Body of pancreas (tissue), 4 donors: ENCODE measurements around the gene ERC2. TPM values are rescaled to one million over a fixed set of nuclear protein-coding genes. Genes with fewer than 3 reads are reported as not detected.

Experiments used
- ATAC-seq: fragments of 150-250 bp; one replicate; pipeline ENCODE4 v1.9.1; 2016
- DNase-seq, 4 donors: peaks; one replicate each; pipeline ENCODE4 v3.0.0-alpha.2; 2019
- H3K27ac ChIP-seq, 4 donors: fragments of 200-600 bp; sonication (generic); 1 replicate in 3 of 4; 2 replicates in 1 of 4; pipeline versions ENCODE4 v1.5.1 to v1.6.1; 2016 to 2019; ENCODE audit warnings: mild to moderate bottlenecking in 1 of 4, mixed read lengths in 1 of 4, moderate library complexity in 1 of 4
- H3K27me3 ChIP-seq, 2 donors: fragments of 200-600 bp; sonication (generic); one replicate each; pipeline ENCODE4 v1.6.0; 2016; ENCODE audit warnings: mild to moderate bottlenecking in 1 of 2
- H3K36me3 ChIP-seq, 2 donors: fragments of 200-600 bp; sonication (generic); replicated peaks in 1 of 2; 2 replicates each; pipeline ENCODE4 v1.5.1; 2016; ENCODE audit warnings: low read depth in 2 of 2; ENCODE audit not compliant: insufficient read depth in 1 of 2
- H3K4me1 ChIP-seq: fragments of 200-600 bp; sonication (generic); one replicate; pipeline ENCODE4 v1.6.0; 2016
- H3K4me3 ChIP-seq, 2 donors: fragments of 200-600 bp; sonication (generic); 1 replicate in 1 of 2; 2 replicates in 1 of 2; pipeline ENCODE4 v1.5.1; 2016 to 2019
- H3K9me3 ChIP-seq, 3 donors: fragments of 200-600 bp; sonication (generic); 1 replicate in 2 of 3; 2 replicates in 1 of 3; pipeline ENCODE4 v1.5.1; 2016
- CTCF ChIP-seq, 7 experiments: fragments of 450-650 bp in 4 of 7; fragments of 200-600 bp in 3 of 7; sonication (generic) in 3 of 7; IDR thresholded peaks; one replicate each; pipeline ENCODE4 v1.5.1; 2016 to 2019; ENCODE audit warnings: antibody characterized with exemption in 7 of 7
- POLR2A ChIP-seq, 3 donors: fragments of 450-650 bp; IDR thresholded peaks; one replicate each; pipeline ENCODE4 v1.6.1; 2016; ENCODE audit warnings: antibody characterized with exemption in 3 of 3, mild to moderate bottlenecking in 2 of 3
- WGBS, 2 donors: methylation state at CpG; one replicate each; pipeline ENCODE4 v1.1.5; 2017; 5-methylcytosine and 5-hydroxymethylcytosine counted together
- intact Hi-C: fragments of 100-400 bp; cut with DNase I; formaldehyde crosslinking; loops from one replicate; pipeline ENCODE4 v1.15.1; 2023
- total RNA-seq, 2 donors: library from RNA; depleted of rRNA; stranded (reverse); fragments of >200 nt; gene quantifications; one replicate each; pipeline ENCODE4 v1.1.0, GENCODE V29; 2016

Gene ERC2
- total RNA-seq, 2 donors from 2014 or later = 4.0 to 4.7 TPM

GRCh38 chr3:55668359-55668758 lies 799.9 kb downstream of the ERC2 start:
- intact Hi-C loops = no loop called here
- ATAC-seq = no peak
- no peak for DNase-seq
- Histone ChIP-seq H3K27me3 (no peaks in the 10 kb centered on the region), H3K9me3 (no peaks in the 10 kb centered on the region), H3K4me3 (no peak overlapping the region), H3K27ac (no peak overlapping the region), H3K36me3 (no peaks in the 10 kb centered on the region), H3K4me1 (no peaks in the 10 kb centered on the region)
- TF ChIP-seq POLR2A (IDR thresholded peaks at IDR 0.05) = no peak
- TF ChIP-seq CTCF (IDR thresholded peaks at IDR 0.05) = no peak
- WGBS, 2 donors = 81 to 86% methylated on average over 4 of the region's 4 CpGs

GRCh38 chr3:55664387-55664786 lies 803.9 kb downstream of the ERC2 start:
- Histone ChIP-seq H3K9me3 (no peaks in the 10 kb centered on the region), H3K36me3 (no peaks in the 10 kb centered on the region), H3K27me3 (no peaks in the 10 kb centered on the region), H3K4me1 (no peaks in the 10 kb centered on the region), H3K27ac (no peak overlapping the region), H3K4me3 (no peak overlapping the region)
- ATAC-seq = no peak
- TF ChIP-seq POLR2A (IDR thresholded peaks at IDR 0.05) (no peak), CTCF (IDR thresholded peaks at IDR 0.05) (no peak)
- WGBS, 2 donors = 84 to 91% methylated on average over 14 of the region's 14 CpGs
- no peak for DNase-seq
- intact Hi-C loops = no loop called here

- ATAC-seq (no peak), DNase-seq (no peak)
- TF ChIP-seq CTCF (IDR thresholded peaks at IDR 0.05) = no peak
- TF ChIP-seq POLR2A (IDR thresholded peaks at IDR 0.05) = no peak
- Histone ChIP-seq H3K27me3 (no peaks in the 10 kb centered on the region), H3K36me3 (no peaks in the 10 kb centered on the region), H3K9me3 (no peaks in the 10 kb centered on the region), H3K4me3 (no peak overlapping the region), H3K4me1 (no peaks in the 10 kb centered on the region), H3K27ac (no peak overlapping the region)
- intact Hi-C loops = no loop called here
- 81 to 85% methylated on average over 2 of the region's 2 CpGs for WGBS, 2 donors
Measured at GRCh38 chr3:55662683-55663082, 805.6 kb downstream of the ERC2 start.

- WGBS, 2 donors = 64 to 69% methylated on average over 4 of the region's 4 CpGs
- ATAC-seq (no peak), DNase-seq (no peak)
- Histone ChIP-seq H3K27me3 (no peaks in the 10 kb centered on the region), H3K9me3 (no peaks in the 10 kb centered on the region), H3K4me3 (no peak overlapping the region), H3K36me3 (no peaks in the 10 kb centered on the region), H3K4me1 (no peaks in the 10 kb centered on the region), H3K27ac (no peak overlapping the region)
- intact Hi-C loops = no loop called here
- TF ChIP-seq POLR2A (IDR thresholded peaks at IDR 0.05) (no peak), CTCF (IDR thresholded peaks at IDR 0.05) (no peak)
Measured at GRCh38 chr3:55661571-55661970, 806.7 kb downstream of the ERC2 start.

GRCh38 chr3:55661141-55661540 lies 807.1 kb downstream of the ERC2 start:
- DNase-seq = no peak
- no peak overlapping the region for H3K27ac ChIP-seq
- H3K9me3 ChIP-seq = no peaks in the 10 kb centered on the region
- 45 to 72% methylated on average over 4 of the region's 4 CpGs for WGBS, 2 donors
- no peak overlapping the region for H3K4me3 ChIP-seq
- no peaks in the 10 kb centered on the region for H3K4me1 ChIP-seq
- ATAC-seq = no peak
- H3K36me3 ChIP-seq = no peaks in the 10 kb centered on the region
- TF ChIP-seq POLR2A (IDR thresholded peaks at IDR 0.05) (no peak), CTCF (IDR thresholded peaks at IDR 0.05) (no peak)
- H3K27me3 ChIP-seq = no peaks in the 10 kb centered on the region
- intact Hi-C loops = no loop called here
